HG02943 (cell line): Measurements from ENCODE around the gene OGN.

Source experiments
- ATAC-seq: cut with Tn5 transposase; IDR thresholded peaks from one replicate; pipeline ENCODE4 v1.9.1; 2021; ENCODE audit warnings: mild to moderate bottlenecking, low read depth, moderate library complexity; ENCODE audit not compliant: unreplicated experiment

OGN gene

DNA sequence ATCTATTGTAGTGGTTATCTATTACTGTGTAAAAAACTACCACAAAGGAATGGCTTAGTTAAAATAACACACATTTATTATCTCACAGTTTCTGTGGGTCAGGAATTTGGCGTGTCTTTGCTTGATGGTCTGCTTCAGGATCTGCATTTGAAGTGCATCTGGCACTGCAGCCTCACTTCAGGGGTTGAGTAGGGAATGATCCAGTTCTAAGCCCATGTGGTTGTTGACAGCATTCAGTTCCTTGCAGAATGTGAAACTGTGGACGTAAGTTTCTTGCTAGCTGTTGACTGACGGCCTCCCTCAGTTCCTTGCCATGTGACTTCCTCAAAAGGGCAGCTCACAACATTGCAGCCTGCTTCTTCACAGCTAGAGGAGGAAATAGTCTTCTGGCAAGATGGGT, 2.1 kb upstream of the OGN start:
- ATAC-seq = no peak

DNA sequence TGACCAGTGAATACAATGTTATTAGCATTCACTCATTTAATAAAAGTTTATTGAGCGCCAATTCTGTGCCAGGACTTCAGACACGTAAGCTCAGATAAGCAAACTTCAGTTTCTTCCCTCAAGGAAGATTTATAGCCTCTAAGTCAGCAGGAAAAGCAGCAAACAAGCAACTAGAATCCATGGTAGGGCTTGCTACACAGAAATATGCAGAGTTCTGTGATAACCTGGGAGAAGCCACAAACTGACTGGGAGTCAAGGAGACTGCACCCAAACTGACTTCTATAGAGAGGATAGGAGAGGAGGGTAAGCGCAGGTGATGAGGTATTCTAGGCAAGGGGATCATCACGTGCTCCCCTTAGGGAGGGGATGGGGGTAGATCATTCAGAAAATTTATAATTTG, 1.4 kb upstream of the OGN start:
- no peak for ATAC-seq

- ATAC-seq = no peak
Observed at GRCh38 chr9:92402826-92403745, 1.3 kb downstream of the OGN start.

- no peak for ATAC-seq
Observed at GRCh38 chr9:92402360-92402759, 2.0 kb downstream of the OGN start.

DNA sequence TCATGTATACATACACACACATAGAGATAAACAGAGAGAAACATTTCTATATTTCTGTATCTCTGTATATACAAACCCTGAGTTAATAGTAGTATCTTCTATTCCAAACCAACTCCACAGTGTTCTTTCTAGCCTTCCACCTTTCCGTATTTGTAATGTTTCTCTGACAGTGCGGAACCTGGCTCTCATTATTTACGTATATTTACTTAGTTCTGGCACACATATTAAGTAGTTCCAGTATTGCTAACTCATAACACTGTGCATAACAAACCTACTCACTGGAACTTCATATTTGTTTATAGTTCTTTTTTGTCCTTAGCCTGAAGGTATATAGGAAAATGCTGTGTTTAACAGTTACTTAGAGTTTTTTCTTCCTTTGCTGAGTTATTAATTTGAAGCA, 6.5 kb downstream of the OGN start:
- ATAC-seq = no peak

DNA sequence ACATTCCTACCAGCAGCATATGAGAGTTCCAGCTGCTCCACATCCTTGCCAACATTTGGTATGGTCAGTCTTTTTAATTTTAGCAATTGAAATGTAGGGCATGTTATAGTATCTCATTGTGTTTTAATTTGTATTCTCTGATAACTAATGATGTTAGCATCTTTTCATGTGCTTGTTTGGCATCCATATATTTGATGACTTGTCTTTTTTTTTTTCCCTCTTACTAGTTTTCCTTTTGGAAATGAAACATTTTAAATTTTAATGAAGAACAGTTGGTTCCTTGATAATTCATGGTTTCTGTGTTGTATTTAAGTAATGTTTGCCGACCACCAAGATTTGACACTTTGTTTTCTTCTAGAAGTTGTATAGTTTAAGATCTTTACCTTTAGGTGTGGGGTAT, 8.8 kb downstream of the OGN start:
- ATAC-seq = no peak

DNA sequence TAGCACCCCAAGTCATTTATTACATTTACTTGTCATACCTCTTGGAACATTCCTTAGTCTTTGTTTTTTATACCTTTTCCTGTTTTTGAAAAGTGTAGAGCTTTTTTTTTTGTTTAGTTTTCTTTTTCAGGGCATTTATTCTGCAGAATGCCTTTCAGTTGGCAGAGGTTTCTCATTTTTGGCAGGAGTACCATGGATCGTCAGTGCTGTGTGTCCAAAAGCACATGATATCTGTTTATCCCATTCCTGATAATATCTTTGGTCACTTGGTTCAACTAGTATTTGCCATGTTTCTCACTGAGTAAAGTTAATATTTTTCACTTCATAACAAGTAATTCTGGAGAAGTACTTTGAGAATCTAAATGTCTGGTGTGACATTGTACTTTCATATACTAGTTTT, 10.7 kb downstream of the OGN start:
- no peak for ATAC-seq

DNA sequence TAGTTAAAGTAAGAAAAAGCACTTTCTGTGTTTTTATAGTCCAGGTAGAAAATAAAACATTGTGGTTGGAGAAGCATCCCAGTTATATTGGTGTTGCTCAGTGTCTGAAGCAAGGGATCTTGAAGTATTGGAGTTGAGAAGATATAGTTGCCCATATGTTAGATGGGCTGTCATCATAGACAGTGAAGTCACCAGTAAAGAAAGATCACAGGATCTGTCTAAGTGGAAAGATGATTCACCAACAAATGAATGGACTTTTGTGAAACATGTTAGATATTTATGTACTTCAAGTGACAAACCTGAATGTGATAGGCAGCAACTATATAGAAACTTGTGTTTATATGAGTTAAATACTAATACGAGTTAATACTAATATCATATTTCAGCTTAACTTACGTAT, 11.7 kb downstream of the OGN start:
- no peak for ATAC-seq

- ATAC-seq = no peak
Observed at GRCh38 chr9:92385953-92386352, 18.4 kb downstream of the OGN start.

- no peak for ATAC-seq
Observed at GRCh38 chr9:92385477-92385876, 18.9 kb downstream of the OGN start.

- ATAC-seq = no peak
Observed at GRCh38 chr9:92385001-92385400, 19.4 kb downstream of the OGN start.

GRCh38 chr9:92384375-92384774, 20.0 kb downstream of the OGN start:
- no peak for ATAC-seq

GRCh38 chr9:92381775-92382174, 22.6 kb downstream of the OGN start:
- no peak for ATAC-seq

DNA sequence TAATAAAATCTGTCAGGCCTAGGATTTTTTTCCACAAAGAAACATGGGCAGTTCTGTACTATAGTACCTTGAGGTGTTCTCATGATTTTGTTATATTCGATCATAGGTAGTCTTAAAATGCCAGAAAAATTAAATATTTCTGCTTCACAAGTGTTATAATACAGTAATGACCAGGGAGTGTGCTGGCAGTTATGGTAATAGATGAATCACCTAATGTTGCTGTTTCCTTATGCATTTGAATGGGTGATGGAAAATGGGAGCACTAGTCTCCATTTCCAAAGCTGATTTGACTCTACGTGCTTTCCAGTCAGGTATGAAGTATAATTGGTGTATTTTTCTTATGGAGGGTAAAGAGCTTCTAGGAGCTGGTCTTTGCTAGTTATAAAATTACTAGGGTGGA, 23.8 kb downstream of the OGN start:
- no peak for ATAC-seq

- ATAC-seq = no peak
Observed at GRCh38 chr9:92378865-92379560, 25.4 kb downstream of the OGN start.

- no peak for ATAC-seq
Observed at GRCh38 chr9:92377876-92378275, 26.5 kb downstream of the OGN start.

DNA sequence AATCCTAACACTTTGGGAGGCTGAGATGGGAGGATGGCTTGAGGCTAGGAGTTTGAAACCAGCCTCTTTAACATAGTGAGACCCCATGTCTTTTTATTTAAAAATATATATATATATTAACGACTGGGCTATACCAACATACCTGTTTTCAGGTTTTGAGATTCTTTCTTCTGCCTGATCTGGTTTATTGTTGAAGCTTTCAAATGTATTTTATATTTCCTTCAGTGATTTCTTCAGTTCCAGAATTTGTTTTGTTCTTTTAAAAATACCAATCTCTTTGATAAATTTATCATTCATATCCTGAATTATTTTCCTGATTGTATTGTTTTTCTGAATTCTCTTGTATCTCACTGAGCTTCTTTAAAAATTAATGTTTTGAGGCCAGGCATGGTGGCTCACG, 31.2 kb downstream of the OGN start:
- no peak for ATAC-seq

DNA sequence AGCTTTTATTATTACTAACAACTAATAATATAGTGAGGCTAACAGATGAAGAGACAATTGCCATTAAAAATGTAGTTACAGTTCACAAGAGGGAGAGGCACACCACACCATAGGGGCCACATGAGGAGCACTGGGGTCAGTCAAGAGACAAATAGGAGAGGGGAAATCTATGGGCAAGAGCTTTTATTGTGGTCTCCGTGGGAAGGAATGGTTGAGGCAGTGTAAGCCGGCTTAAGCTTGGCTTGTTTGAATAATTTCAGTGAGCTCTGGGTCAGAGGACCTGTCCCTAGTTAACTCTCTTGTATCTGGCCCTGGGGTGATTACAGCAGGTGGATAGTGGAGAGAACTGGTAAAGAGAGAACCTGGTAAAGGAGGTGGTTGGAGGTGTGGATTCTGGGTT, 35.3 kb downstream of the OGN start:
- ATAC-seq = no peak

DNA sequence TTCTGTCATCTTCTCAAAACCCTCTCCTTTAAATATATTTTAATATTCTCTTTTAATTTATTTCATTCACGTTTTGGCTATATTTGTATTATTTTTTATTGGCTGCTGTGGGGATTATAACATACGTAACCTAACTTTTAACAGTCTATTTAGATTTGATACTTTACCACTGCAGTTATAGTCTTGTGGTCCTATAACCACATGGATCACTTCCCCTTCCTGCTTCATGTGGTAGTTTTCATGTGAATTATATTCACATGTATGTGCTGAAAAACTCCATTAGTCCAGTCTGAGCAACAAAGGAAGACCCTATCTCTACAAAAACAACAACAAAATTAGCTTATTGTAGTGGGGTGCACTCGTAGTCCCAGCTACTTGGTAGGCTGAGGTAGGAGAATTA, 44.3 kb downstream of the OGN start:
- ATAC-seq = no peak

DNA sequence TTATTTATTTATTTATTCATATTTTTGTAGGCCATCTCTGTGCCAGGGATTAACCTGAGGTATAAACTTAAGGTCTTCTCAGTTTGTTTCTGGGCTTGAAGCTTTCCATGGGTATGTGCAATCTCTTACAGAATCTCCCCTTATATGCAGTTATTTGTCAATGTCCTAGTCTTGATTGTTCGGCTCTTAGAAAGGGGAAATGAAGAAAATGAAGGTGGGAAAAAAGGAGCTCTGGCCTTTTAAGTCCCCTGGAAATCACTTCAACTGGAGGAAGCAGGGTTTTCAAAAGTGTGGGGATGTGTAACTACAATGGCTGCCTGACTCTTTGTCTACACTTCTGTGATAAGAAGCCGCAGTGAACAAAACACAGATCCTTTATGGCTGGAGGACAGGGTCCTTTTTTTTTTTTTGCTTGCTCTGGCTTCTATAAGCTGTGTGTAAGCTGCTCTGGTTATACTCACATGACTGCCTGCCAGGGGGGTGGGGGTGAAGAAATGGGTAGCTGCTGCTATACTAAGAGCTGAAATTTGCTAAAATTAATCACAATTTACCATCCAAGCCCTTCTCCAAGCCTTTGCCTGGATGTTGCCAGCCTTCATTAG, 44.9 kb downstream of the OGN start:
- no peak for ATAC-seq

- no peak for ATAC-seq
Observed at GRCh38 chr9:92353051-92353450, 51.3 kb downstream of the OGN start.

DNA sequence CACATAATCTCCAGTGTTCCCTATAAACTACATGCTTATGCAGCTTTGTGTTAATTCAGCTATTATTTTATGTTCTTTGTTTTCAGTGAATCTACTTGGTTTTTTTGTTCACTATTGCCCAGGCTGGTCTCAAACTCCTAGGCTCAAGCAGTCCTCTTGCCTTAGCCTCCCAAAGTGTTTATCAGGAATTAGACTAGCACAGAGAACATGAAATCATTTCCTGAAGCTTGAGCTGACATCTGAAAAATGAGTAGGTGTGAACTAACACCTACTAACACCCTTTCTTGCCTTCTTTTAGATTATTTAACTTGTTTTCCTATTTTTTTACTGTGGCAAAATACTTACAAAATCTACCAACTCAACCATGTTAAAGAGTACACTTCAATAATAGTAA, 53.6 kb downstream of the OGN start:
- ATAC-seq = no peak
